SU-DHL-6 (cell line): ENCODE measurements around the gene RAB1A.

Source experiments
- EZH2phosphoT487 ChIP-seq: fragments of 200-600 bp; sonication (generic), shearing (Covaris generic); conservative IDR thresholded peaks from 2 replicates; pipeline ENCODE4 v1.6.1; 2018; ENCODE audit warnings: mild to moderate bottlenecking, antibody characterized with exemption, low read length, moderate library complexity, mixed read lengths
- TF ChIP-seq, protein P1 (sequence below): fragments of 200-600 bp; sonication (generic); IDR thresholded peaks from one replicate; pipeline ENCODE4 v1.5.1; 2017; ENCODE audit warnings: antibody characterized with exemption, mild to moderate bottlenecking, low read length, moderate library complexity; ENCODE audit not compliant: insufficient read depth, poor library complexity, severe bottlenecking

DNA sequence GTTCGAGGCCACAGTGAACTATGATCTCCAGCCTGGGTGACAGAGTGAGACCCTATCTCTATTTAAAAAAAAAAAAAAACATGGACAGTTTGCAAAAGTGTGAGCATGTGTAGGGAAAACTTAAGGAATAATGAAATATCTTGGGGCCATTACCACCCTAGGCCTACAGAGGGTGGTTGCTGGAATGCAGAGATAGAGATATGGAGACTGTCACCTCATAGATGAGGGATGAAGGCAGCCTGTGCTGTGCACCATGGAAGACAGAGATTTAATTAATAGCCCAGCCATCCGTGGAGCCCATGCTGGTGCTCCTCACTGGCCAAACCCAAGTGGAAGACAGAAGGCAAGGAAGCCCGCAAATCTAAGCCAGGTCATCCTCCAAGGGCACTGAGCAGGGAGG is 90.3 kb downstream of the RAB1A start:
- TF ChIP-seq, protein P1, sequence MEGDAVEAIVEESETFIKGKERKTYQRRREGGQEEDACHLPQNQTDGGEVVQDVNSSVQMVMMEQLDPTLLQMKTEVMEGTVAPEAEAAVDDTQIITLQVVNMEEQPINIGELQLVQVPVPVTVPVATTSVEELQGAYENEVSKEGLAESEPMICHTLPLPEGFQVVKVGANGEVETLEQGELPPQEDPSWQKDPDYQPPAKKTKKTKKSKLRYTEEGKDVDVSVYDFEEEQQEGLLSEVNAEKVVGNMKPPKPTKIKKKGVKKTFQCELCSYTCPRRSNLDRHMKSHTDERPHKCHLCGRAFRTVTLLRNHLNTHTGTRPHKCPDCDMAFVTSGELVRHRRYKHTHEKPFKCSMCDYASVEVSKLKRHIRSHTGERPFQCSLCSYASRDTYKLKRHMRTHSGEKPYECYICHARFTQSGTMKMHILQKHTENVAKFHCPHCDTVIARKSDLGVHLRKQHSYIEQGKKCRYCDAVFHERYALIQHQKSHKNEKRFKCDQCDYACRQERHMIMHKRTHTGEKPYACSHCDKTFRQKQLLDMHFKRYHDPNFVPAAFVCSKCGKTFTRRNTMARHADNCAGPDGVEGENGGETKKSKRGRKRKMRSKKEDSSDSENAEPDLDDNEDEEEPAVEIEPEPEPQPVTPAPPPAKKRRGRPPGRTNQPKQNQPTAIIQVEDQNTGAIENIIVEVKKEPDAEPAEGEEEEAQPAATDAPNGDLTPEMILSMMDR = no peak
- TF ChIP-seq EZH2phosphoT487 = no peak
